HEK293 (cell line): ENCODE results near the gene TPCN2.

Experiments used
- CTCF ChIA-PET: fragments of 350-600 bp; formaldehyde crosslinking; extraction: SDS; loops from one replicate; lab custom pipeline; 2021; ENCODE audit warnings: antibody characterized with exemption; lab: Yijun Ruan, JAX
- POLR2A ChIA-PET: fragments of 300-600 bp; formaldehyde crosslinking; extraction: SDS; loops from one replicate; lab custom pipeline; 2020; ENCODE audit warnings: antibody characterized with exemption, inconsistent platforms; lab: Yijun Ruan, JAX
- H3K27ac ChIP-seq: fragments of 200-500 bp; sonication (Bioruptor generic); 2 replicates; pipeline ENCODE4 v1.5.1; 2014; ENCODE audit warnings: low read depth, low read length, control low read depth, inconsistent platforms; ENCODE audit errors: extremely low read depth
- H3K36me3 ChIP-seq, 2 experiments: fragments of 200-500 bp in 1 of 2; sonication (Bioruptor generic) in 1 of 2; 1 replicate in 1 of 2; 2 replicates in 1 of 2; pipeline ENCODE4 v1.5.1; 2014 to 2017; ENCODE audit warnings: inconsistent platforms in 2 of 2, low read length in 2 of 2; ENCODE audit not compliant: control insufficient read depth in 2 of 2, insufficient read depth in 1 of 2
- H3K4me1 ChIP-seq: fragments of 200-500 bp; sonication (Bioruptor generic); 2 replicates; pipeline ENCODE4 v1.5.1; 2014; ENCODE audit warnings: mild to moderate bottlenecking, low read length, inconsistent platforms; ENCODE audit not compliant: control insufficient read depth, insufficient read depth
- H3K4me3 ChIP-seq: 2 replicates; pipeline ENCODE4 v1.5.1; 2011; ENCODE audit warnings: low read depth, mild to moderate bottlenecking, control low read depth, low read length, moderate library complexity
- H3K9me3 ChIP-seq: fragments of 200-500 bp; sonication (Bioruptor generic); 2 replicates; pipeline ENCODE4 v1.5.1; 2014; ENCODE audit warnings: low read depth, low read length, inconsistent platforms; ENCODE audit not compliant: control insufficient read depth, insufficient read depth
- HOXC10 ChIP-seq: sonication (generic); formaldehyde crosslinking; IDR thresholded peaks from 2 replicates; pipeline ENCODE4 v1.8.1; 2023; ENCODE audit warnings: mild to moderate bottlenecking, missing genetic modification reagents
- INSM2 ChIP-seq: fragments of 450-650 bp; formaldehyde crosslinking; IDR thresholded peaks from 2 replicates; pipeline ENCODE4 v1.5.1; 2016; ENCODE audit warnings: missing biosample characterization, missing genetic modification characterization
- KLF16 ChIP-seq: fragments of 450-650 bp; formaldehyde crosslinking; IDR thresholded peaks from 2 replicates; pipeline ENCODE4 v1.5.1; 2017; ENCODE audit warnings: missing biosample characterization, missing genetic modification characterization
- ZFHX2 ChIP-seq: fragments of 450-650 bp; formaldehyde crosslinking; conservative IDR thresholded peaks from 2 replicates; pipeline ENCODE4 v1.5.1; 2016; ENCODE audit warnings: missing biosample characterization, missing genetic modification characterization
- ZFP41 ChIP-seq: fragments of 450-650 bp; formaldehyde crosslinking; IDR thresholded peaks from 2 replicates; pipeline ENCODE4 v1.5.1; 2016; ENCODE audit warnings: missing biosample characterization, missing genetic modification characterization, borderline replicate concordance
- ZNF155 ChIP-seq: fragments of 450-650 bp; formaldehyde crosslinking; IDR thresholded peaks from 2 replicates; pipeline ENCODE4 v1.5.1; 2016; ENCODE audit warnings: missing biosample characterization, missing genetic modification characterization
- ZNF398 ChIP-seq: fragments of 450-650 bp; formaldehyde crosslinking; IDR thresholded peaks from 2 replicates; pipeline ENCODE4 v1.5.1; 2017; ENCODE audit warnings: missing biosample characterization, missing genetic modification characterization
- ZNF610 ChIP-seq: fragments of 450-650 bp; formaldehyde crosslinking; IDR thresholded peaks from 2 replicates; pipeline ENCODE4 v1.5.1; 2016; ENCODE audit warnings: missing biosample characterization, missing genetic modification characterization, borderline replicate concordance
- ZNF707 ChIP-seq: fragments of 450-650 bp; formaldehyde crosslinking; IDR thresholded peaks from 2 replicates; pipeline ENCODE4 v1.5.1; 2016; ENCODE audit warnings: missing biosample characterization, missing genetic modification characterization
- TF ChIP-seq, protein P1 (sequence below): fragments of 450-650 bp; formaldehyde crosslinking; IDR thresholded peaks from 2 replicates; pipeline ENCODE4 v1.5.1; 2016; ENCODE audit warnings: missing biosample characterization, missing genetic modification characterization
- TF ChIP-seq, protein P2 (sequence below): fragments of 450-650 bp; formaldehyde crosslinking; IDR thresholded peaks from 2 replicates; pipeline ENCODE4 v1.5.1; 2017; ENCODE audit warnings: missing biosample characterization, mild to moderate bottlenecking, missing genetic modification characterization, moderate library complexity

Gene TPCN2

GRCh38 chr11:69040581-69041260, 8.0 kb upstream of the TPCN2 start:
- Histone ChIP-seq H3K9me3 (no peaks in the 10 kb centered on the region), H3K4me3 (no peak overlapping the region), H3K27ac (no peak overlapping the region), H3K36me3 (no peaks in the 10 kb centered on the region), H3K4me1 (no peaks in the 10 kb centered on the region)
- ChIA-PET CTCF (no interaction called here), POLR2A (no interaction called here)
- TF ChIP-seq ZNF610 (tag by site-specific recombination) (no peak), ZFP41 (tag by site-specific recombination) (no peak), ZNF398 (tag by site-specific recombination) (0 out of 2 replicates have a peak, but pooled peaks have one; percentile 24)

DNA sequence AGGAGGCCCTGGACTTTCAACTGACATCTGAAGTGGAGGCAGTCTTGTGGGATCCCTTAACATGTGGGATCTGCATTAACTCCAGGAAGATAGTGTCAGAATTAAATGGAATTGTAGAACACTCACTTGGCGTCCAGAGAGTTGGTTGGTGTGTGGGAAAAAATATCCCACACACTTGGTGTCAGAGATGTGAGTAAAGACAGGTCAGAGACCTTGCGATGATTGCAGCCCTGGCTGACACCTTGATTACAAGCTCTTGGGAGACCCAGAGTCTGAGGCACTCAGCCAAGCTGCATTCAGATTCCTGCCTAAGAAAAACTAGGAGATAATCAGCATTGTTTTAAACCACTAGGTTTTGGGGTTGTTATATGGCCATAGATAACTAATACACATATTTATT, 7.2 kb upstream of the TPCN2 start:
- CTCF ChIA-PET = no interaction called here
- TF ChIP-seq, protein P1, sequence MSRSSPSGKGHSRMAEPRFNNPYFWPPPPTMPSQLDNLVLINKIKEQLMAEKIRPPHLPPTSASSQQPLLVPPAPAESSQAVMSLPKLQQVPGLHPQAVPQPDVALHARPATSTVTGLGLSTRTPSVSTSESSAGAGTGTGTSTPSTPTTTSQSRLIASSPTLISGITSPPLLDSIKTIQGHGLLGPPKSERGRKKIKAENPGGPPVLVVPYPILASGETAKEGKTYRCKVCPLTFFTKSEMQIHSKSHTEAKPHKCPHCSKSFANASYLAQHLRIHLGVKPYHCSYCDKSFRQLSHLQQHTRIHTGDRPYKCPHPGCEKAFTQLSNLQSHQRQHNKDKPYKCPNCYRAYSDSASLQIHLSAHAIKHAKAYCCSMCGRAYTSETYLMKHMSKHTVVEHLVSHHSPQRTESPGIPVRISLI = no peak
- no peak for TF ChIP-seq ZNF155 (tag by site-specific recombination)
- no peak for TF ChIP-seq HOXC10
- no peak for TF ChIP-seq INSM2 (tag by site-specific recombination)
- TF ChIP-seq ZFHX2 (tag by site-specific recombination) = no peak
- no peak for TF ChIP-seq ZNF398 (tag by site-specific recombination)
- TF ChIP-seq, protein P2, sequence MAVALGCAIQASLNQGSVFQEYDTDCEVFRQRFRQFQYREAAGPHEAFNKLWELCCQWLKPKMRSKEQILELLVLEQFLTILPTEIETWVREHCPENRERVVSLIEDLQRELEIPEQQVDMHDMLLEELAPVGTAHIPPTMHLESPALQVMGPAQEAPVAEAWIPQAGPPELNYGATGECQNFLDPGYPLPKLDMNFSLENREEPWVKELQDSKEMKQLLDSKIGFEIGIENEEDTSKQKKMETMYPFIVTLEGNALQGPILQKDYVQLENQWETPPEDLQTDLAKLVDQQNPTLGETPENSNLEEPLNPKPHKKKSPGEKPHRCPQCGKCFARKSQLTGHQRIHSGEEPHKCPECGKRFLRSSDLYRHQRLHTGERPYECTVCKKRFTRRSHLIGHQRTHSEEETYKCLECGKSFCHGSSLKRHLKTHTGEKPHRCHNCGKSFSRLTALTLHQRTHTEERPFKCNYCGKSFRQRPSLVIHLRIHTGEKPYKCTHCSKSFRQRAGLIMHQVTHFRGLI (tag by site-specific recombination) = no peak
- TF ChIP-seq KLF16 (tag by site-specific recombination) = no peak
- TF ChIP-seq ZNF707 = no peak
- TF ChIP-seq, all 188 proteins: peak for 0
- Histone ChIP-seq H3K36me3 (no peaks in the 10 kb centered on the region), H3K4me1 (no peaks in the 10 kb centered on the region), H3K27ac (no peak overlapping the region), H3K9me3 (no peaks in the 10 kb centered on the region), H3K4me3 (no peak overlapping the region)
- POLR2A ChIA-PET = no interaction called here
